HepG2 (cell line): ENCODE data around the gene ZBTB48. TPM values are rescaled to one million over a fixed set of nuclear protein-coding genes. Genes with fewer than 3 reads are reported as not detected.
A peak's percentile ranks its signal among the peaks of the same experiment; 100 is the strongest.

Source experiments
- ATAC-seq: fragments of 200-7000 bp; cut with Tn5 transposase; 3 replicates; pipeline ENCODE4 v1.9.1; 2020; ENCODE audit warnings: mild to moderate bottlenecking, moderate library complexity
- BruUV-seq: library from RNA; stranded (reverse); fragments of 400-500 nt; replicated peaks from 2 replicates; lab custom pipeline; 2021; lab: Mats Ljungman, UMichigan
- CTCF ChIA-PET: fragments of 300-600 bp; formaldehyde crosslinking; extraction: SDS; loops from one replicate; lab custom pipeline; 2021; ENCODE audit warnings: low total read pairs, inconsistent platforms, low intra/inter-chr PET ratio; lab: Yijun Ruan, JAX
- POLR2A ChIA-PET: fragments of 350-600 bp; sonication (Branson Sonifier 250); formaldehyde crosslinking; loops from one replicate; lab custom pipeline; 2020; ENCODE audit warnings: antibody characterized with exemption, inconsistent platforms; lab: Yijun Ruan, JAX
- DNase-seq: peaks from one replicate; pipeline ENCODE4 v3.0.0-alpha.2; 2015; ENCODE audit warnings: low spot score
- FAIRE-seq: peaks from 3 replicates; lab custom pipeline; 2011; peaks lifted over from hg19 to GRCh38; lab: Jason Lieb, UNC
- H2AFZ ChIP-seq: one replicate; pipeline ENCODE4 v1.6.1; 2011; ENCODE audit warnings: low read length, inconsistent platforms
- H3K27ac ChIP-seq: fragments of 300-600 bp; 3 replicates; pipeline ENCODE4 v1.8.0; 2011; ENCODE audit warnings: mixed run types, mild to moderate bottlenecking, mixed read lengths, low read length, inconsistent platforms; ENCODE audit not compliant: insufficient read depth; ENCODE audit errors: extremely low read length
- H3K27me3 ChIP-seq, 2 experiments: fragments of 200-600 bp in 1 of 2; 2 replicates in 1 of 2; 3 replicates in 1 of 2; pipeline versions ENCODE4 v1.6.0 to v1.8.0; 2011; ENCODE audit warnings: low read length in 2 of 2, mild to moderate bottlenecking in 2 of 2, moderate library complexity in 2 of 2, inconsistent platforms in 1 of 2; ENCODE audit not compliant: insufficient read depth in 2 of 2, control insufficient read depth in 1 of 2
- H3K36me3 ChIP-seq, 2 experiments: fragments of 200-600 bp in 1 of 2; replicated peaks in 1 of 2; 2 replicates in 1 of 2; 3 replicates in 1 of 2; pipeline versions ENCODE4 v1.5.1 to v1.8.0; 2011; ENCODE audit warnings: low read length in 2 of 2, inconsistent platforms in 1 of 2; ENCODE audit not compliant: insufficient read depth in 2 of 2, control insufficient read depth in 1 of 2
- H3K4me1 ChIP-seq: 2 replicates; pipeline ENCODE4 v1.5.1; 2012; ENCODE audit warnings: low read length, inconsistent platforms; ENCODE audit not compliant: insufficient read depth
- H3K4me2 ChIP-seq: 2 replicates; pipeline ENCODE4 v1.6.0; 2011; ENCODE audit warnings: low read depth, low read length, inconsistent platforms
- H3K4me3 ChIP-seq, 3 experiments: fragments of 200-600 bp in 1 of 3; sonication (generic), shearing (Covaris generic) in 1 of 3; replicated peaks in 1 of 3; 2 replicates each; pipeline ENCODE4 v1.5.1; 2011 to 2016; ENCODE audit warnings: low read length in 3 of 3, inconsistent platforms in 2 of 3, low read depth in 2 of 3, mild to moderate bottlenecking in 2 of 3, control low read depth in 1 of 3, mixed read lengths in 1 of 3; ENCODE audit not compliant: insufficient read depth in 1 of 3
- H3K79me2 ChIP-seq: one replicate; pipeline ENCODE4 v1.6.1; 2011; ENCODE audit warnings: low read length, inconsistent platforms; ENCODE audit not compliant: insufficient read depth
- H3K9ac ChIP-seq: 2 replicates; pipeline ENCODE4 v1.6.0; 2011; ENCODE audit warnings: mild to moderate bottlenecking, low read depth, low read length, inconsistent platforms; ENCODE audit not compliant: insufficient read depth
- H3K9me3 ChIP-seq: 2 replicates; pipeline ENCODE4 v1.5.1; 2012; ENCODE audit warnings: mild to moderate bottlenecking, low read length
- H4K20me1 ChIP-seq: 2 replicates; pipeline ENCODE4 v1.6.0; 2011; ENCODE audit warnings: inconsistent platforms, mild to moderate bottlenecking, low read length, moderate library complexity; ENCODE audit not compliant: insufficient read depth
- AGO2 ChIP-seq: fragments of 200-400 bp; formaldehyde crosslinking; optimal IDR thresholded peaks from 2 replicates; pipeline ENCODE3; 2017; ENCODE audit warnings: mild to moderate bottlenecking, low read depth, low read length, moderate library complexity
- ARID4A ChIP-seq: sonication (generic); formaldehyde crosslinking; IDR thresholded peaks from 2 replicates; pipeline ENCODE4 v1.5.0; 2020; ENCODE audit warnings: mild to moderate bottlenecking, missing genetic modification reagents, borderline replicate concordance
- HNRNPK ChIP-seq: fragments of 200-400 bp; formaldehyde crosslinking; IDR thresholded peaks from 2 replicates; pipeline ENCODE4 v1.6.1; 2018; ENCODE audit warnings: low read length, low read depth, moderate library complexity, mild to moderate bottlenecking; ENCODE audit not compliant: poor library complexity, severe bottlenecking
- HNRNPLL ChIP-seq: fragments of 200-400 bp; formaldehyde crosslinking; IDR thresholded peaks from 2 replicates; pipeline ENCODE4 v1.6.1; 2017; ENCODE audit warnings: mild to moderate bottlenecking, low read depth, low read length; ENCODE audit not compliant: poor library complexity, severe bottlenecking
- MZF1 ChIP-seq: sonication (generic); formaldehyde crosslinking; IDR thresholded peaks from 2 replicates; pipeline ENCODE4 v1.8.1; 2023; ENCODE audit warnings: mild to moderate bottlenecking, missing genetic modification reagents, borderline replicate concordance
- PHF8 ChIP-seq: sonication (generic); formaldehyde crosslinking; IDR thresholded peaks from 2 replicates; pipeline ENCODE4 v1.5.0; 2020; ENCODE audit warnings: missing genetic modification reagents
- RBFOX2 ChIP-seq: fragments of 200-400 bp; formaldehyde crosslinking; IDR thresholded peaks from 2 replicates; pipeline ENCODE4 v1.6.1; 2017; ENCODE audit warnings: low read depth, mild to moderate bottlenecking, low read length
- ZFP82 ChIP-seq: sonication (generic); formaldehyde crosslinking; IDR thresholded peaks from 2 replicates; pipeline ENCODE4 v1.5.1; 2020; ENCODE audit warnings: mild to moderate bottlenecking, missing genetic modification reagents, borderline replicate concordance
- ZNF274 ChIP-seq: sonication (generic); formaldehyde crosslinking; IDR thresholded peaks from 2 replicates; pipeline ENCODE4 v1.5.1; 2020; ENCODE audit warnings: mild to moderate bottlenecking, missing genetic modification reagents
- ZSCAN12 ChIP-seq: sonication (generic); formaldehyde crosslinking; IDR thresholded peaks from 2 replicates; pipeline ENCODE4 v1.9.0; 2021; ENCODE audit warnings: mild to moderate bottlenecking, missing genetic modification reagents
- WGBS: methylation state at CpG from one replicate; pipeline ENCODE4 v1.1.6; 2017; ENCODE audit warnings: low lambda C conversion rate; 5-methylcytosine and 5-hydroxymethylcytosine counted together
- in situ Hi-C: cut with HindIII; loops from 2 replicates; pipeline ENCODE4 v1.10.0; 2017; ENCODE audit warnings: low pct_unique_long_range_greater_than_20kb; ENCODE audit not compliant: extremely low pct_ligation_motif_present
- intact Hi-C: fragments of 100-400 bp; cut with micrococcal nuclease; formaldehyde crosslinking; loops from one replicate; pipeline ENCODE4 v1.10.0; 2022; ENCODE audit not compliant: unreplicated experiment
- polyA plus RNA-seq, 8 experiments: library from polyadenylated mRNA; depleted of rRNA in 3 of 8; stranded (reverse) in 7 of 8; unstranded in 1 of 8; fragments of >200 nt; fragmentation: Illumina TruSeq in 4 of 8; extraction: Trizol in 4 of 8; gene quantifications; 2 replicates each; pipeline versions ENCODE4 v1.2.1 to v1.2.3, GENCODE V29; 2011 to 2016; ENCODE audit warnings: low read depth in 4 of 8, missing spikeins in 1 of 8, mixed read lengths in 1 of 8; ENCODE audit not compliant: insufficient read depth in 1 of 8
- total RNA-seq, 5 experiments: library from RNA; depleted of rRNA; stranded (reverse); fragments of >200 nt; fragmentation: Illumina TruSeq; extraction: Trizol; gene quantifications; 2 replicates each; pipeline ENCODE4 v1.2.3, GENCODE V29; 2016; ENCODE audit warnings: low read depth in 1 of 5
- TF ChIP-seq, protein P1 (sequence below): sonication (generic); formaldehyde crosslinking; IDR thresholded peaks from 2 replicates; pipeline ENCODE4 v1.4.0; 2020; ENCODE audit warnings: mild to moderate bottlenecking, missing genetic modification reagents

Gene ZBTB48
- total and polyA plus RNA-seq, 2 of the 13 experiments (the other 11 are each of a cell fraction or from before 2014, with no cell fraction given) = 13.0 to 17.1 TPM

DNA sequence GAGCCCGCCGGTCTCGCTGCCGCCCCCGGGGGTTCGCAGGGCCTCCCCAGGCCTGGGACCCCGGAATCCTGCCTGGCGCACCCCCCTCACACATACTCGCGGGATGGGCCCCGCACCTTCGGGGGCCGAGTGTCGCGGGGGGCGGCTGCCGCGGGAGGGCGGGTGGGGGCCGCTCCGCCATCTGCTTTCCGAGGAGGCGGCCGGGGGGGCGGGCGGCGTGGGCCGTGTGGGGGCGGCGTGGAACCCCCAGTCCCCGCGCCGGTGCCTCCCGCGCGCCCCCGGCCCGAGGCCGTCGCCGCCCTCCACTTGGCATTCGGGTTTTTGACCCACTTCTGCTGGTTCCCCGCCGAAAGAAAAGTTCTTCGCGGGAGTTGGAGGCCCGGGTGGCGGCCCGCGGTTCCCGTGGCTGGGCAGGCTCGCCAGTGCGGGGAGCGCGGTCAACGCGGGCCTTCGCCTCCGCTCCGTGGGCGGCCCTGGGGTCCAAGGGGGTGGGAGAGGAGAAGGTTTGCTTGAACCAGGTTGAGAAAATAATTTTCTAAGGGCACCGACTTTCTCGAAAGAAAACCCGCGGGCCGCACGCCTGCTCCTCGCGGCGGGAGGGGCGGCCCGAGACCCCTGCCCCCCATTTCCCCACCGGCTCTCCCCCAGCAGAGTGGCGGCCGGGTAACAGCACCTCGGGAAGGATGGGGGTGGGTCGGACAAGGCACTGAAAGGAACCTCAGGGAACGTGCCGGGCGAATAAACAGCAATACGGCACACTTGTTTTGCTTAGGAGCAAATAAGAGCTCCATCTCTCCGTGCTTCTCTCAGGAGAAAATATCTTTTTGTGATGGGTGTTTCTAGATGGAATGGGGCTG is 35.4 kb downstream of the ZBTB48 start:
- intact Hi-C loops = no loop called here
- FAIRE-seq = no peak
- POLR2A ChIA-PET = interaction anchor here (1.0 to 3.4 kb wide), 3 partner anchors 10 to 35 kb away, joined by 5 to 30 read pairs (median 5); partner anchors contain the start of genes KLHL21, THAP3 and ZBTB48
- Histone ChIP-seq H3K36me3 (peaks cover 7 to 34% of the 10 kb centered on the region in 2 experiments; a peak in 4 of 5 replicates), H3K27ac (peak overlapping the region; percentile 52), H4K20me1 (no peaks in the 10 kb centered on the region; the same call in 1 of the 2 replicates), H3K4me2 (peak overlapping the region; percentile 76), H3K4me3 (peak overlapping the region; percentile 84 to 97 (median 92)), H3K27me3 (no peaks in the 10 kb centered on the region), H3K4me1 (peaks cover 35% of the 10 kb centered on the region), H3K9ac (peak overlapping the region; percentile 75), H2AFZ (no peak overlapping the region), H3K79me2 (peaks cover 28% of the 10 kb centered on the region), H3K9me3 (no peaks in the 10 kb centered on the region)
- TF ChIP-seq PHF8 (CRISPR knock-in tag) = 0 out of 2 replicates have a peak, but pooled peaks have one; percentile 9
- TF ChIP-seq ARID4A (CRISPR knock-in tag) = peak; percentile 30; the same call in 1 of the 2 replicates
- peak; percentile 58 for TF ChIP-seq RBFOX2
- TF ChIP-seq ZFP82 (CRISPR knock-in tag) = no peak
- peak; percentile 37 for TF ChIP-seq HNRNPK
- TF ChIP-seq, protein P1, sequence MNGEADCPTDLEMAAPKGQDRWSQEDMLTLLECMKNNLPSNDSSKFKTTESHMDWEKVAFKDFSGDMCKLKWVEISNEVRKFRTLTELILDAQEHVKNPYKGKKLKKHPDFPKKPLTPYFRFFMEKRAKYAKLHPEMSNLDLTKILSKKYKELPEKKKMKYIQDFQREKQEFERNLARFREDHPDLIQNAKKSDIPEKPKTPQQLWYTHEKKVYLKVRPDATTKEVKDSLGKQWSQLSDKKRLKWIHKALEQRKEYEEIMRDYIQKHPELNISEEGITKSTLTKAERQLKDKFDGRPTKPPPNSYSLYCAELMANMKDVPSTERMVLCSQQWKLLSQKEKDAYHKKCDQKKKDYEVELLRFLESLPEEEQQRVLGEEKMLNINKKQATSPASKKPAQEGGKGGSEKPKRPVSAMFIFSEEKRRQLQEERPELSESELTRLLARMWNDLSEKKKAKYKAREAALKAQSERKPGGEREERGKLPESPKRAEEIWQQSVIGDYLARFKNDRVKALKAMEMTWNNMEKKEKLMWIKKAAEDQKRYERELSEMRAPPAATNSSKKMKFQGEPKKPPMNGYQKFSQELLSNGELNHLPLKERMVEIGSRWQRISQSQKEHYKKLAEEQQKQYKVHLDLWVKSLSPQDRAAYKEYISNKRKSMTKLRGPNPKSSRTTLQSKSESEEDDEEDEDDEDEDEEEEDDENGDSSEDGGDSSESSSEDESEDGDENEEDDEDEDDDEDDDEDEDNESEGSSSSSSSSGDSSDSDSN (CRISPR knock-in tag) = 0 out of 2 replicates have a peak, but pooled peaks have one; percentile 37
- TF ChIP-seq ZNF274 (CRISPR knock-in tag) = no peak
- peak; percentile 57 for TF ChIP-seq AGO2
- no peak for TF ChIP-seq ZSCAN12
- peak; percentile 27 for TF ChIP-seq HNRNPLL
- no peak for TF ChIP-seq MZF1
- DNase-seq = no peak
- in situ Hi-C loops = no loop called here
- WGBS = 6% methylated on average over 7 of the region's 82 CpGs
- no peak for ATAC-seq
- no TSS peak for BruUV-seq
- CTCF ChIA-PET = no interaction called here
